Sciatic nerve (tissue), 2 donors: ENCODE results near the gene SGSM1. TPM values are rescaled to one million over a fixed set of nuclear protein-coding genes. Genes with fewer than 3 reads are reported as not detected.
A peak's percentile ranks its signal among the peaks of the same experiment; 100 is the strongest.

Experiments
- ATAC-seq: fragments of 200-7000 bp; cut with Tn5 transposase; one replicate; pipeline ENCODE4 v1.9.1; 2020; ENCODE audit warnings: mild to moderate bottlenecking, moderate library complexity
- DNase-seq: peaks from one replicate; pipeline ENCODE4 v3.0.0-alpha.2; 2020; ENCODE audit warnings: low spot score
- intact Hi-C: fragments of 100-400 bp; cut with DNase I; formaldehyde crosslinking; loops from one replicate; pipeline ENCODE4 v1.14.2; 2022
- total RNA-seq: library from RNA; stranded (reverse); fragmentation: NEBNext Ultra II Directional; extraction: Animal tissue kit (Norgen Biotek cat#: 25700); gene quantifications from one replicate; pipeline ENCODE4 v1.2.1, GENCODE V29; 2021
- donor health status: DM: no; HTN: no; CAD: no.
- donor health status: DM: no; HTN: no; CAD: no.

The SGSM1 gene
- total RNA-seq, 1 donor from 2014 or later: 2.9 TPM

DNA sequence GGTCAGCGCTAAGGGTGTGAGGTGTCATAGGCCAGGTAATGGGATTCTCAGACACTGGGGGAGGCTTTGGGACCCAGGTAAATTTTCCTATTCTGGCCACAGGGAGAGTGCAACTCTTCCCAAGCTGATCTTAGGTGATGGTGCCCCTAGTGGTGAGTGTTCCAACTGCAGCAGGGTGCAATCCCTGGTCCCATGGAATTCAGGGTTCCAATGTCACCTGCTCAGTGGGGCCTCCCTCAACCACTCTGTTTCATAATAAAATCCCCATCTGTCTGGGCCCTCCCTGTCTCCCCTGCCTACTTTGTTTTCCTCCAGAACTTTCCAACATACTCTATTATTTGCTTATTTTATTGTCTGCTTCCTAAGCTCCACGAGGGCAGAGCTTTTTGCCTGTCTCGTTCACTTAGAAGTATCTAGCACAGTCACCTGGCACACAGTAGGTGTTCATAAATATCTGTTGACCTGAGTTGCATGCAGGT lies 2.9 kb upstream of the SGSM1 start:
- DNase-seq: peak; percentile 74
- intact Hi-C loops: no loop called here
- peak; percentile 29 for ATAC-seq

GRCh38 chr22:24806663-24807001 lies 621 bp downstream of the SGSM1 start:
- intact Hi-C loops: no loop called here
- ATAC-seq (peak; percentile 3), DNase-seq (peak; percentile 63)

GRCh38 chr22:24807284-24807950 lies 1.4 kb downstream of the SGSM1 start:
- intact Hi-C loops: no loop called here
- DNase-seq (peak; percentile 59), ATAC-seq (peak; percentile 60)

DNA sequence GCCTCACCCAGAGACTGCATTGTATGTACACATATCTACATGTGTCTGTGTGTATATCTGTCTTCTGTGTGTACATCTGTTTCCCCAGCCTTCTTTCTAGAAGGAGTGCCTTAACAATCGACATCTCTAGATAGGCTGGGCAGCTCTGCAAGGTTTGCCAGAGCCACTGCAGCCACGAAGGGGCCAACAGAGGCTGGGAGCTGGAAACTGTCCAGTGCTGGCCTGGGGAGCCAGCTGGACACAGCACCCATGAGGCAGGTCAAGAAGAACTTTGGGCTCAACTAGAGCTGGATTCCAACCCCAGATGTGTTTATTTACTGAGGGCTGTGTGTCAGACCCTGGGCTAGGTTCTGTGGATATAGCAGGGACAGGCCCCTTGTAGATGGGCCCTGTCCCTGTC lies 3.3 kb downstream of the SGSM1 start:
- DNase-seq (no peak), ATAC-seq (no peak)
- intact Hi-C loops: no loop called here

GRCh38 chr22:24810043-24810749 lies 4.2 kb downstream of the SGSM1 start:
- no peak for ATAC-seq
- DNase-seq: no peak
- intact Hi-C loops: no loop called here

GRCh38 chr22:24812950-24813775 lies 7.2 kb downstream of the SGSM1 start:
- no peak for ATAC-seq
- intact Hi-C loops: loop anchor here (2.0 kb wide), 1 partner anchor 278 kb away; no protein-coding TSS in a partner anchor
- DNase-seq: no peak

DNA sequence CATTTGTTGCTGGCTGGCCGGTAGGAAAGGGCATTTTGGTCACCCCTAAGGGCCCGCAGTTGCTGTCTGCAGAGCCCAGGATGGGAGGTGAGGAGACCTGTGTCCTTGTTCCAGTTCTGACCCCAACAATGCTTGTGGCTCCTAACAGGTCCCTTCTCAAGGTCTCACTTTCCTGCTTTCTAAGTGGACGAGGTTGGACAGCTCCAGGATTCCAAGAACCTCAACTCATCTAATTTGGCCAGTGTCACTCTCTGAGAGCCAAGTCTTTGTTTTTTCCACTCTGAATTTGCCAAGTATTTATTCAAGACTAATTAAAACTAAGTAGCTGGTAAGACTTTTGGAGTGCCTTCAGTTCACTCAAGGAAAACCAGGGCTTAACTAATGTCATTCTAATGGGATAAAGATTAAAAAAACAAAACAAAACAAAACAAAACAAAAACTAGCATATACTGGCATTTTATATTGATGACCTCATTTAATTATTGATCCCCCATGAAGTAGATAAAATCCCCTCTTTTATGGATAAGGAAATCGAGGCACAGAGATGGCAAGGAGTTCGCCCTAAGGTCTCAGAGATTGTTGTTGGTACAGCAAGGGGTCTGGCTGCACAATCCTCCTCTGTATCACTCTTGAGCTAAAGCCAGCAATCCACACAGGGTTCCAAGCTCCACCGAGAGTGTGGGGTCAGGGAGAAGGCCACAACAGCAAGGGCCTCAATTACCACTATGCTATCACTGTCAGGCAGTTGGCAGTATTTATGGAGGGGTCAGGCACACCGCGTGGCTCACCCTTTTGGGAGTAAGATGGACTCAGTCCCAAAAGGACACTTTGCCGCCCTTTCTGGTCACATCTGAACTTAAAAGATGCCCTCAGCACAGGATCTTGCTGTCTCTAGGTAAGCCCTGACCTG lies 8.1 kb downstream of the SGSM1 start:
- intact Hi-C loops: loop anchor here (2.0 kb wide), 1 partner anchor 277 kb away; no protein-coding TSS in a partner anchor
- ATAC-seq: no peak
- no peak for DNase-seq

DNA sequence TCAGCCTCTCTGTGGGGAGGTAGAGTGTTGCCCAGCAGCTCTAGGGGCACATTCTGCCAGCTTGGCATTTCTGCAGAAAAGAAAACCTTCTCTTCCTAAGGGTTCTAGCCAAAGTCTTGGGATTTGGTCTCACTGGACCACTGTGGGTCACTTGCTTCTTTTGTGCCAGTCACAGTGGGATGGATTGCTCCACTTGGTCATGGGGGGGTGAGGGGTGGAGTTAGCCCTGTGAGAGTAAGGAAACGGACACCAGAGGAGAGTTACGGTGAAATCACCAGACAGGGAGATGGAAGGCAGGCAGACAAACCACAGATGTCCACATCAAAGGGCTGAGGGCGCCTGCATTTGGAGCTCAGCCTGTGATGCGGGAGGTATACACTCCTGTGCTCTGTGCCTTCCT lies 10.8 kb downstream of the SGSM1 start:
- intact Hi-C loops: no loop called here
- DNase-seq (no peak), ATAC-seq (no peak)

DNA sequence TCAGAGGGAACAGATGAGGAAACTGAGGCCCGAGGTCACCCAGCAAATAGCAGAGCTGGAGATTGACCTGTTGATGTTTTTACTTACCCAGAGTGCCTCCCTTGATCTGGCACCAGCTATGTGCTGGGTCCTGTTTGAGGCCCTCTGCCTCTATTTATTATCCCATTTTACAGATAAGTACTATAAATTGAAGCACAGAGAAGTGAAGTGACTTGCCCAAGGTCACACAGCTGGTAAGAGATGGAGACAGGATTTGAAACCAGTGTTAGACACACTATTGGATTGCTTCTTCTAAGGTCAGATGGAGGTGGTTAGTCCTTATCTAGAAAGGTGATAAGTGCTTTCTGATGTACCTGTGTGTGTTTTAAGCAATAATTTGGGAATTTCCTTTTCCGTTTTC lies 13.5 kb downstream of the SGSM1 start:
- no peak for DNase-seq
- intact Hi-C loops: no loop called here

GRCh38 chr22:24819911-24820461 lies 14.0 kb downstream of the SGSM1 start:
- intact Hi-C loops: no loop called here
- ATAC-seq (no peak), DNase-seq (no peak)

More for the DNA sequence above, 13.5 kb downstream of the SGSM1 start:
- no peak for ATAC-seq

GRCh38 chr22:24822471-24822870 lies 16.5 kb downstream of the SGSM1 start:
- DNase-seq: no peak
- no peak for ATAC-seq
- intact Hi-C loops: no loop called here

DNA sequence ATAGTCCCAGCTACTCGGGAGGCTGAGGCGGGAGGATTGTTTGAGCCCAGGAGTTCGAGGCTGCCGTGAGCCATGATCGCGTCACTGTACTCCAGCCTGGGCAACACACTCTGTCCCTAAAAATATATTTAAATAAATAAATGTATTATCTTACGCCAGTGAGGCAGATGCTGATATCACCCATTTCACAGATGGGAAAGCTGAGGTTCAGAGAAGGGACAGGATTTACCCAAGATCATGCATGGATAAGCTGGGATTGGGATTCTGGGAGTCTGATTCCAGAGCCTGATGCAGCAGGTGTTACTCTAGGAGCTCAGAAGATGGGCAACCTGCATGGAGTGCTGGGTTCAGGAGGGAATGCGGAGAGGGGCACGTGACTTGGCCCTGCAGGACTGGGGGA lies 17.8 kb downstream of the SGSM1 start:
- intact Hi-C loops: no loop called here
- no peak for DNase-seq
- ATAC-seq: no peak

DNA sequence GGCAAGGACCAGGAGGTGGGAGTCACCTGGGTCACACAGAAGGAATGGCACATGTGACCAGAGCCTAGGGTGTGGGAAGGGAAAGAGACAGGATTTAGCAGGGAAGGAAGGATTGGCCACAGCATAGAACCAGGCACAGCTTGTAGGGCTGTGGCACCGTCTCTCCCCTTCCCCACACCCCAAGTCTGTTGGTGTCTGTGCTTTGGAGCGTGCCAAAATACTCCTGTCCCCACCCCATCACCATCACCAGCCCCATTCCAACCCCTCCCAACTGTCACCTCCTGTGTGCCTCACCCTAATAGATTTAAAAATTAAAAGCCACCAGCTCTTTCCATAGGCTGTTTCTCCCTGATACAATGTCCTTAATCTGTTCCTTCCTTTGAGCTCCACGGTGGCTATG lies 18.2 kb downstream of the SGSM1 start:
- ATAC-seq (no peak), DNase-seq (no peak)

GRCh38 chr22:24824915-24825314 lies 18.9 kb downstream of the SGSM1 start:
- intact Hi-C loops: no loop called here
- no peak for ATAC-seq
- DNase-seq: no peak

More for the DNA sequence above, 18.2 kb downstream of the SGSM1 start:
- intact Hi-C loops: no loop called here

DNA sequence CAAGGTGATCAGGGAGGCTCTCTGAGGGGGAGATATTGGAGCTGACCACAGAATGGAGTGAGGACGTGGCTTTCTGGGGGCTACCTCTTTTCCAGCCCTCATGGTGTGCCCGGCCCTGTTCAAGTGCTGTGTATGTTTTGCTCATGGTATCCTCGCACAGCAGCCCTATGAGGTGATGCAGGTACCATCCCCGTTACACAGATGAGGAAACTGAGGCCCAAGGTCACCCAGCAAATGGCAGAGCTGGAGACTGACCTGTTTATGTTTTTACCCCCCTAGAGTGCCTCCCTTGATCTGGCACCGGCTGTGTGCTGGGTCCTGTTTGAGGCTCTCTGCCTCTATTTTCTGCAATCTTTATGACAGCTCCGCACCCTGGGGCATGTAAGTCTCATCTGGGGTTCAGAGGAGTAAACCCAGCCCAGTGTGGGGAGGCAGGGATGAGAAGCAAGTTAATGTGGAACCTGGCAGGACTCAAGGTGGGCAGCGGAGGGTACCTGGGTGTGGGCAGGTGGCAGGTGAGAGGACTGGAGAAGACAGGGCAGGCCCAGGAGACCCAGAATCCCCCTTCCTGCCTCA lies 20.8 kb downstream of the SGSM1 start:
- DNase-seq (no peak), ATAC-seq (no peak)
- intact Hi-C loops: no loop called here

DNA sequence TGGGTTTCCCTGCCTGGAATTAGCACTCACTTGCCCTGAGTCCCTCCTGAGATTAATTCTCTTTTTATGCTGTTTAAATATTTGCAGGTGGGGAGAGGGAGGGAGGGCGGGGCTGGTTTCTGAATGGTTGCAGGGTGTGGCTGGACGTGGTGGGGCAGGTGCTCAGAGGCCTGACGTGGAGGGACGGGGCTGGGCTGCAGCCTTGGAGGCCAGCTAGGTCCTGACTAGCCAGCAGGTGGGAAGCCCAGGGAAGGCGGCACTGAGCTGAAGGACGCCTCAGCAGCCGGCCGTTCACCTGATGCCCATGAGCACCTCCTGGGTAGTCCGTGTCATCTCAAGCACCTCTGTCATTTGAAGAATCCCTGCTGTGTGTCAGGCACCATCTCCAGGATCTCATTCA lies 21.3 kb downstream of the SGSM1 start:
- intact Hi-C loops: no loop called here
- ATAC-seq (no peak), DNase-seq (no peak)

- no peak for ATAC-seq
- intact Hi-C loops: no loop called here
- no peak for DNase-seq
These were observed 24.4 kb downstream of the SGSM1 start for GRCh38 chr22:24830205-24830979.
